SW480 (cell line): ENCODE results near the gene SNRPD1.
"Not testable (repeated sequence)": the region's sequence is repeated elsewhere in the genome, so short reads cannot be mapped to it uniquely, and the experiment has no call there.

Experiments
- DNase-seq: peaks from one replicate; pipeline ENCODE4 v3.0.0-alpha.2; 2016; ENCODE audit warnings: low spot score

Gene SNRPD1

GRCh38 chr18:21612125-21613039 is at the start of gene SNRPD1:
Gene SNRPD1, plus strand, starts transcription at chr18:21612314. Its CDS starts 116 bp downstream, at chr18:21612430.
- DNase-seq: peak; percentile 88

GRCh38 chr18:21571772-21572171 is 40.3 kb upstream of the SNRPD1 start:
- DNase-seq: no peak

GRCh38 chr18:21575656-21576055 is 36.5 kb upstream of the SNRPD1 start:
- no peak for DNase-seq

DNA sequence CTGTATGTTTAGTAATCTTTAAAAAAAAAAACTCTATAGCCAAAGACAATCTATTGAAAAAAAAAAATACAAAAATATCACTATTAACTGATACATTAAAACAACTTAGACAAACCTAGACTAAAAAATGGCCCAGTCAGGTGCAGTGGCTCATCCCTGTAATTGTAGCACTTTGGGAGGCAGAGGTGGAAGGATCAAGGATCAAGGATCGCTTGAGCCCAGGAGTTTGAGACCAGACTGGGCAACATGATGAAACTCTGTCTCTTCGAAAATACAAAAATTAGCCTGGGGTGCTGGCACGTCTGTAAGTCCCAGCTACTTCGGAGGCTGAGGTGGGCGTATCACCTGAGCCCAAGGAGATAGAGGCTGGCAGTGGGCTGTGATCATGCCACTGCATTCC is 27.7 kb upstream of the SNRPD1 start:
- no peak for DNase-seq

GRCh38 chr18:21592361-21592760 is 19.8 kb upstream of the SNRPD1 start:
- DNase-seq: not testable (repeated sequence)

DNA sequence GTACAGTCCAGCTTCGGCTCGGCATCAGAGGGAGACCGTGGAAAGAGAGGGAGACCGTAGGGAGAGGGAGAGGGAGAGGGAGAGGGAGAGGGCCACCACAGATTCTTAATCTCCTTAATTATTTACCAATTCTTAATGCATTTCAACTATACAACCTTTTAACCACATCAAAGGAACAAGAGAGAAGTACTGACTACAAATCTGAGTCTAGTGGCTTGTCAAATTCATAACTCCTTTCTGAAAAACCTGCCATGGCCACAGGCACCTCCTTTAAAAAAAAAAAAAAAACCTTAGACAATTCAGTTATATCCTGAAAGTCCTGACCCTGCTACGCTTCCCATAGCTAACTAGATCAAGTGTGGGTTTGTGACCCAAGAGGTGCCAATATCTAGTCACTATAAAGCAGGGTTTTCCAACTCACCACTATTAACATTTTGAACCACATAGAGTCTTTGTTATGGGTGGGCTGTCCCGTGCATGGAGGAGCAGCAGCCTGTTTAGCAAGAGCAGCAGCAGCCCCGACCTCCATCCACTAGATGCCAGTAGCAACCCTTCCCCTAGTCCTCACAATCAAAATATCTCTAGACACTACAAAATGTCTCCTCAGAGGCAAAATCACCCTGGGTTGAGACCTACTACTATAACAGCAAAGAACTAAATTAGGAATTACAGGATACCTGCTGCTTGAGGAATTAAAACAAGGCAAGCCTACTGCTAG is 18.4 kb upstream of the SNRPD1 start:
- DNase-seq: peak; percentile 37

DNA sequence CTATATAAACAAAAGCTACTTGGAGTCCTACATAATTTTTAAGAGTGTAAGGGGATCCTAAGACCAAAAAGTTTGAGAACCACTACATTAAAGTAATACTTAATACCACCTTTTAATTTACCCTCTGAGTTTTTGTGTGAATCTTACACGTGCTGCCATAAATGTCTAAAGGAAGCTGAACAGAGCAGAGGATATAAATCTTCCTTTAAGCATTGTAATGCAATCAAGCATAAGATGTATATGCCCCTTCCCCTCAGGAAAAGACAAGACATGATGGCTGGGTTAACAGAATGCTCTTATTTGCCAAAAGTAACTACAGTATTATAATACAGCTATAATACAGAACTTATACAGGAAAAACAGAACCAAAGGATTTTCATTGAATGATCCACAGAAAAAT is 14.5 kb upstream of the SNRPD1 start:
- DNase-seq: no peak

GRCh38 chr18:21598726-21599584 is 13.2 kb upstream of the SNRPD1 start:
- peak; percentile 10 for DNase-seq

DNA sequence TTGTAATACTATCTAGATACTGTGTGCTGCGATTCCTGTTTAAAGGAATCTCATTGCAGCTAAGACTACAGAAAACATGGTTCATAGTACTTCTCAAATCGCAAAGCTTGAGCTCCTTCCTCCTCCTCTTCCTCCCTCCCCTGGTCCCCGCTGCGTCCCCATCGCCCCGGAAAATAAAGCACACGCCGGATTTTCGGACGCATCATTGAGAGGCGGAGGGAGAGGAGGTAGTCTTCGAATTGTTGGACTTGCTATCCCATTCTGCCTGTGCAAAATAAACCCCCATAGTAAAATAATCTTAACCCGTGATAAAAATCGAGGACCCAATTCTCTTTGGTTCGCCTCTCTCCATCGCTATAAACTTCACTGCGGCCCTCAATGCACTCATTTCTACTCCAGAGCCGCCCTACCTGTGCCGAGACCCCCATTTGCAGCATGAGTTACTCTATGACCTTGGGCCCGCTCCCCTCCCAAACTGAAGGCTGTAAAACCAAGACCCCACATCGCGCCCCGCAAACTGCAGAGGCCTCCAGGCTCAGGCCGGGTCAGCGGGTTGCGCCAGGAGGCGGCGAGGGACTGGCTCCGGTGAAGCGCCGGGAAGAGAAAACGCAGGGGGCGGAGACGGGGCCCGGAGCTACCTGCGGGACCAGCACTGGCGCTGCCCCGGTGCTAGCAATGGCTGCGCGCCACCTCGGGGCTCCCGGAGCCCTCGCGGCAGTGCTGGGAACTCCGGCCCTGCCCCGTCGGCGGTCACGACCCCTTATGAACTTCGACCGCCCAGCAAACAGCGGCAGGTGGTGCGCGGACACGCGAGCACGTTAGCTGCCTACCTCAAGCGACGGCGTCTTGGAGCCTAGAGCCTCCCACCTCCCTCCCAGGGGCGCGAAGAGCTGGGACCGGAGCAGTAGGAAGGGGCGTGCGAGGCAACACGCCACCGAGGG is 12.3 kb upstream of the SNRPD1 start:
- peak; percentile 63 for DNase-seq

- DNase-seq: peak; percentile 99
Observed at GRCh38 chr18:21600526-21601410, 11.3 kb upstream of the SNRPD1 start, which contains the start of gene ESCO1. Gene ESCO1, minus strand, starts transcription at chr18:21600704. Its CDS starts 25,861 bp downstream, at chr18:21574843.

DNA sequence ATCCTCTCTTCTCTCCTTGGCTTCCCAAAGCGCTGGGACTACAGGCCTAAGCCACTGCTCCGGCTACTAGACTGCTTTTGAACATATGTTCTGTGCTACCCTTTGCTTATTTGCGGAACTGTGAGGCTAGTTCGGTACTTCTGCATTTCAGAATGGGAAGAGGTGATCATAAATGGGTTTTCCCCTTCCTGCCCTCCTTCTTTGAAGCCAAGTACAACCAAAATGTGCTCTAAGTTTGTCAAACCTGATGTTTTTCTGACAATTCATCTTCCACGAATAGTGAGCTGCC is 9.9 kb upstream of the SNRPD1 start:
- DNase-seq: no peak

- no peak for DNase-seq
Observed at GRCh38 chr18:21604671-21605070, 7.4 kb upstream of the SNRPD1 start.

- no peak for DNase-seq
Observed at GRCh38 chr18:21605213-21605612, 6.9 kb upstream of the SNRPD1 start.

- DNase-seq: not testable (repeated sequence)
Observed at GRCh38 chr18:21611401-21612124, 551 bp upstream of the SNRPD1 start.

- DNase-seq: not testable (repeated sequence)
Observed at GRCh38 chr18:21621640-21622039, 9.5 kb downstream of the SNRPD1 start.

DNA sequence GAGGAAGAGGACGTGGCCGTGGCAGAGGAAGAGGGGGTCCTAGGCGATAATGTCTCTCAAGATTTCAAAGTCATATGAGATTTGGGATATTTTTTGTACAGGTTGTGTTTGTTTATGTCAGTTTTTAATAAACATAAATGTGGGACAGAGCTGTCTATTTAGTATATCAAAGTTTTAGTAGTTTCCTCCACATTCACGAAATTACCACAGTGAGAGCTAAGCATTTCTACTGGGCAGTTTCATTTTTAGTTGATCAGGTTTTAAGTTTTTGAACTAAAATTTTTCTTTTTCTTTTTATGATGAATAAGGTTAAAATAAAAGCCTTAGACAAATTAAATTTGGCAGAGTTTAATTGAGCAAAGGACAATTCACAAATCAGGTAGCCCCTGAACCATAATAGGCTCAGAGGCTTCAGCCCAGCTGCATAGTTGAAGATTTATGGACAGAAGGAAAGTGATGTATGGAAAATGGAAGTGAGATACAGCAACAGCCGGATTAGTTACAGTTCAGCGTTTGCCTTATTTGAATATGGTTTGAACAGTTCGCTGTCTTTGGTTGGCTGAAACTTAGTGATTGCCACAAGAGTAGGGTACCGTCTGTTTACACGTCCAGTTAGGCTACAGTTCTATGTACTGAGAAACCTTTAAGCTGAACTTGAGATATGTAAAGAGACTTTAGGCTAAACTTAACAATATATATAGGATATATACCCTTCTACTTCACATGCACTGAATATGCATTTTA is 17.1 kb downstream of the SNRPD1 start:
- no peak for DNase-seq

DNA sequence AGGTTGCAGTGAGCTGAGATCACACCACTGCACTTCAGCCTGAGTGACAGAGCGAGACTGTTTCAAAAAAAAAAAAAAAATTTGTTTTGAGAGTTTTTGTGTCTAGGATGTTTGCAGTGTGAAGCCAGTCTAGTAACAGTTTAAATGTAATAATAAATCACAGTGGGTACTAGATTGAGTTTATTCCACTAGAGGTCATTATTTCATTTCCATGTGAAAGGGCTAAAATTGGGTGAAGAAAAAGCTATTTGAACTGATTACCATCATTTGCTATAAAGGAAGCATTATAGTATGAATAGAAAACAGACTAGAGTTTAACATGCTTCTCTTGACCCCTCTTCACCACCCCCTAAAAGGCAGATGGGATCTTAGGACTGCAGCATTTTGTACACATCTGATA is 20.3 kb downstream of the SNRPD1 start:
- DNase-seq: no peak

DNA sequence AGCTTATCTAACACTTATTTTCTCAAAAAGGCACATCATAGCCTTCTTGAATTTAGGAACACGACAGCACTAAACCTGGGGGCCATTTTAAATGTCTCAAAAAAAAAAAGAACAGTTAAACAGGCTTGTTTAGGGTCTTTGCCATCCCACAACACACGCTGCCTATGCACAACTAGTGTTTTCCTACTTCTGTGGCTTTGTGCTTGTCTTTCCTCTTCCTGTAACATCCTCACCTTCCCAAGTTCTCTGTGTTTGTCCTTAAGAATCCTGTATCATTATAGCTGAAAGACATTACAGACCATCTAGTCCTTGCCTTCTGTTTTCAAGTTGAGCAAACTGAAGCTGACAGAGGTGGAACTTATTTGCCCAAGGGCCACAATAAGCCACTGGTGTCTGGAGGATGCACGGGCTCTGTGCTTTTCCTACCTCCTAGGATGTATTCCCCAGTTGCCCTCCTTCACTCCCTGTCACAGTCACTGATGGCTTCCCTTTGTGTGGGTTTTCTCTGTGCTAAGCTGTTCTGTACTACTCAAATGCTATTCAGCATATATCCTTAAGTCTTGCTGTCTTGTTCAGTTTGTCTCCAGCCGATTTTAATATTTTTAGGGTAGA is 22.6 kb downstream of the SNRPD1 start:
- DNase-seq: no peak
